ENCODE results near the gene IRS1. TPM values are rescaled to one million over a fixed set of nuclear protein-coding genes. Genes with fewer than 3 reads are reported as not detected.

The IRS1 gene
- polyA plus RNA-seq, 4 donors = 11.4 to 14.8 (median 12.7) TPM

DNA sequence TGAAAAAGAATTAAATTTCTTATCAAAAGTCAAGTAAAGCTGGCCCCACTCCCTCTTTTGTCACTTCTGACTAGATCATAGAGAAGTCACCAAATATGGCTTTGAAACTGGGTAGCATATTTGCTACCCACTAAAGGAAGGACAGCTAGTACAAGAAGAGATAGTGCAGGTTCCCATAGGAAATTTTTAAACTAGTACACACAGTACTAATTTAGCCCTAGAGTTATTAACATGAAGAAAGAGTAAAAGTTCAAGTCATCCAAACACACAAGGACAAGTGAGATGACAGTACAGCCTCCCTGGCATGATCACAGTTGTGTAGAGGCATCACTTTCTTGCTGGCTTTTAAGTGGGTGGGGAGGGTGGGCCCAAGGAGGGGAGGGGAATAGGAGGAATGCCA lies 100.9 kb downstream of the IRS1 start:
- no peak for DNase-seq (ENCODE audit: low read depth in 4 of 4, low spot score in 2 of 4)

DNA sequence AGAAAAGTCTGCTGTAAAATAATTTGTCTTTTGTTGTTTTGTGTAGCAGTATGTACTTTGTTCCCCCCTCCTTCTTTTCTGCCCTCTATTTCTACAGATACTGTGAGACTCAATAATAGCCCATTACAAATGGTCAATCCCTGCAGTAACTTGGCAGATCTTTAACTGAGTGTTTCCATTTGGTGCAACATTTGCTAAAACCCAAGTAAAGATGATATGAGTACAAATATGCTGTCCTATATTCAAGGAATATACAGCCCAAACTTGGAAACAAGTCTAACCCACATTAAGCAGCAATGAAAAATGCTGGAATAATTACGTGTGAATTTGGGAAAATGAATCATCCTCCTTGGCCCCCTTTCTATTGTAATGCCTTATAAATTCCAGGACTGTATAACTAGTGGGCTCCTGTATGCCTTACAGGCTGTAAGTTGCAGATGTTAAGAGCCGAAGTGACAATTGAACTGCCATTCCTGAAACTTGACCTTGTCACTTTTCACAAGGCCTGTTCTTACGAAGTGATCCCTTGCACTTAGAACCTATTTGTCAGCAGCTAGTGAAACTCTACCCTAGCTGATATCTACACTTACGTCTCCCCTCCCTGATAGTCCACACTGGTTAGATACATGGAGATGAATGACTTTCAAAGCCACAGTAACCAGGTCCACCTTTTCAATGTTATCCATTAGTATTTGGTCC lies 104.9 kb downstream of the IRS1 start:
- no peak for DNase-seq (ENCODE audit: low read depth in 4 of 4, low spot score in 2 of 4)

DNA sequence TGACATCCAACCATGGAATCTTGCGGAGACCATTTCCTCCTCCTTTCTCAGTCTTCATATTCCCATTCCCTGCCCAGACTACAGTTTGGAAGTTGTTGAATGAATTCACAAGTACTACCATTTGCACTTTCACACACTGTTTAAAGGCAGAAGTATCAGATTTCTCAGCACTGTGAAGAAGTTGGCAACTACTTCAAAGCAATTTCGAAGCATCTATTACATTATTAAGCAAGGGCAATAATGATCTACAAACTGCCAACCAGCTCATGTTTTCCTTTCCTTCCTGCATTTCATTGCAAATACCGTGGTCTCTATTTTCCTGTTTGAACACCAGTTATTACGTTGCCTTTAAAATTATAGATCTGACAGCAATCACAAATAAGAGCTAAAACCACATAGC lies 105.5 kb downstream of the IRS1 start:
- no peak for DNase-seq (ENCODE audit: low read depth in 4 of 4, low spot score in 2 of 4)

DNA sequence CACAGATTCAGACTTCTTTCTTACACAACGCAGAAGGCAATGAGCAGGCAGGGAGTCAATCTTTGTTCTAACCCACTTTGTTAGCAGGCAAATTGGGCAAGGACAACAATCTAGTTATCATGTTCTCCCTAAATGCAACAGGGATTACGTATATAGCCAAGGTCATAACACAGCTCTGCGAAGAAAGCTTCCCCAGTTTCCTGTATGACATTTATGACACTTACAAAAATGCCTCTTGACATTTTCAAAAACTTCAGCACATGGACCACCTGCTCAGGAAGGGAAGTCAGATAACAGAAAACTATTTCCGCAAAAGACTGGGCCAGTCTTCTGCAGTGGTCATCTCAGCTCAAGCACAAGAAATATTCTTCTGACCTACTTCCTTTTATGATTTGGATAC lies 106.1 kb downstream of the IRS1 start:
- no peak for DNase-seq (ENCODE audit: low read depth in 4 of 4, low spot score in 2 of 4)

DNA sequence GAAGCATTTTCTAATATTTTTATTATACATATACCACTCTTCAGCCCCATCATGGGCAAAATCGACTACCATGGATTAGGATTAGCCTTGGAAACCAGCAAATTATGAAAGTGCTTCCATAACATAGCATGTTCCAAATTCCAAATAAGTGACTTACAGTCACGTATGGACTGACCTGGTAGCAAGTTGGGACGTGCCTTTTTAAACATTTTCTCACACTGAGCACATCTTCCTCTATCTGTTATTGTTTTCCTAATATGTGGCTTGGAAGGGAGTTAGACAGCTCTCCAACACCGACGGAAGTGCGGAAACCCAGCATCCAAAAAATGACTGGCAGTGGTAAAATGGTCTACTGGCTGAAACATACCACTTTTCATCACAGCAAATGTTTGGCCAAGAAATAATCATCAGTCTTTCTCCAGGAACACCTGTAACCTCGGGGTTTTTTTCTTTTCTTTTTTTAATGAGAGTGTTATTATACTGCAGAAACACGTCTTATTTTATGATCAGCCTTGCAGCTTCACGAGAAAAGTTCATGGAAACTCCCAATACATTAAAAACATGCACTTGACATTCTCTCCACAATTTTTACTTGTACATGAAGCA lies 107.0 kb downstream of the IRS1 start:
- no peak for DNase-seq (ENCODE audit: low read depth in 4 of 4, low spot score in 2 of 4)

DNA sequence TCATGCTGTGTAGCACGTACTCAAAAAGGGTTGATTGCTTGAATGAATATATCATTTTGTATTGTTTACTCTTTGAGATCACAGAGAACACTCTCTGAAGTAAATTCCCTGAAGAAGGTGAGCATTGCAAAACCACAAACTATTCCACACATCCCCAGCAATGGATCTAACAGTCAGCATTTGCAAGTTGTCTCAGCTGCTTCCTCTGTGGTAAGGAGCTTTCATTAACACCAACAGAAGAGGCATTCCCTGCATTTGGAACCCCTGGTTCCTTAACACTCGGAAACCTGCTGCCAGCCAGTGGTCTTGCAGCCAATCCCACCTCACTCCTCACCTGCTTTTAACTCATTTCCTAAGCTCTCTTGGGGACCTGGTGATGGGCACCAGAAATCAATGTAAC lies 108.4 kb downstream of the IRS1 start:
- no peak for DNase-seq (ENCODE audit: low read depth in 4 of 4, low spot score in 2 of 4)

DNA sequence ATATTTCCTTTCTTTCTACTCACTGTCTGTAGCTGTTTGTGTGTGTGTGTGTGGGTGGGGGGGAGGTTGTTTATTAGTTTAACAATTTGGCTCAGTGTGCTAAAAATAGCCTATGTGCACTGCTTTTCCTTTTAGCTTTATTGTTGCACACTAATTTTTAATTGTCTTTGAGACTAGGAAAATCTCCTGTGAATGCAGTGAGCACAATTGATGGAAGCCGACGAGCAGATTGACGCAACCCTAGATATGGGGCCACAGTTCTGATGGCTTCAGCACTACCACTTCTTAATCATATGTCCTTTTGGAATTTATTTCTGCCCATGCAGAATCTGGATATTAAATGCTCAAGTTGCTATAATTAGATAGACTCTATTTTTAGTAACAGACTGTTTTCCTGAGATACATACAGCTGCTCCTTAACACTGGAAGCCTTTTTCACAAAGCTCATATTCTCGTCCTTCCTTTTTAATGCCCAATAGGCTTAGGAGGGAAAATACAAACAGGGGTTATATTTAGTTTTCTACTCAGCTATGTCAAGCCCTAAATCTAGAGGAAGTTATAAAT lies 109.1 kb downstream of the IRS1 start:
- DNase-seq (ENCODE audit: low read depth in 4 of 4, low spot score in 2 of 4) = peak; percentile 9 to 64 (median 34)

DNA sequence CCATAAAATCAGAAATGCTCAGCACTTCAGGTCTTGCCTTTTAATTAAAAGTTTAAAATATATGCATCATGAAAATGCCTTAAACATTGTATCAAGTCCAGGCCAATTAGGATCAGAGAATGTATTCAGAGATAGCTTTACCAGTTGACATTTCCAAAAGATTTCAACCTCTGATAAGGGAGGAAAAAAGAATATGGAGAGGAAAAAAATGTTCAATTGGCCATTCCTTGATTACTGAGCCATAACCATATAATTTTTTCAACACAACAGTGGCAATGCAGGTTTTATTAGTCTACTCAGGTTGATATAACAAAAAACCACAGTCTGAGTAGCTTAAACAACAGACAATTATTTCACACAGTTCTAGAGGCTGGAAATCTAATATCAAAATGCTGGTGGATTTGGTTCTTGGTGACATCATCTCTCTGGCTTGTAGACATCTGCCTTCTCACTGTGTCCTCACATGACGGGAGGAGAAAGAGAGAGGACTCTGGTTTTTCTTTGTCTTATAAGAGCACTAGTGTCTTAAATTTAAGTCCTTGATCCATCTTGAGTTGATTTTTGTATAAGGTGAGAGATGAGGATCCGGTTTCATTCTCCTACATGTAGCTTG lies 111.9 kb downstream of the IRS1 start:
- no peak for DNase-seq (ENCODE audit: low read depth in 4 of 4, low spot score in 2 of 4)

DNA sequence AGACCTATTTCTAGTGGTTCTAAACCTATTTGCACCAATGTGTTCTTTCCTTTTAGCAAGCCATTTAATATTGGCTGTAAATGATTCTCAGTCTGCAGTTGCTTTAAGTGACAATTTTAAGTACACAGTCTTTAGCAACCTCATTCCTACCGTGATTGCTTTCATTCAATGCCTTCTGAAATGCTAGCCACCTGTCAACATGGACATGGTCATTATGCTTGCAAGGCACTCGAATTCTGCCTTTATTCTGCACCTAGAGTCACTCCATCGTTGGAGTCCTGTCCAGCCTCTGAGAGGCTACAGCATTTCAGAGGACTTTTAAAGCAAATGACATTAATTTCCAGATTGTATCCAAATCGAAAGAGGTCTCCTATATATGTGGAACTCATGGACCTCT lies 115.1 kb downstream of the IRS1 start:
- DNase-seq (ENCODE audit: low read depth in 4 of 4, low spot score in 2 of 4) = no peak

DNA sequence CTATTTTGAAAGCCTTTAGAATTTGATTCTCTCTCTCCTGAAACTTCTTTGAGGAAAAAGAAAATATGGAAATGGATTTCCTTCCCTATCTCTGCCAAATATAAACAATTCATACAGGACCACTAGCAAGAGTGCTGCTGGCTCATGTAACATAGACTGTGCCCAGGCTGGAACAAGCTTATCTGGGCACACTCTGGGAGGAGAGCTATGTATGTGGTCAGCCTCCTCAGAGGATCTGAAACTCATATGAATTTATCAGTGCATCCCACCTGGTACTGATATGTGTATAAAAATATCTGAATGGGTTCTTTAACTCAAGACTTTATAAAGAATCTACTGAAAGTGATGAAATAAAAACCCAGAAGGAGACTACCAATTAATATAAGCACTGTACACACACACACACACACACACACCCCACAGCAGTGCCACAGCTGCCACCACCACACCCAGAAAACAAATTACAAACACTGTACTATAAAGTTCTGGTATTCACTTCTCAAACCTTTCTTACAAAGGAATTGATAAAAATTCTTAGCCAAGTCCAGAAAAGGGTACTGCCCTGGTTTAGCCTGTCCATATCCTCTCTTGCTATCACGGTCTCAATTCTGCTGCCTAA lies 115.6 kb downstream of the IRS1 start:
- DNase-seq (ENCODE audit: low read depth in 4 of 4, low spot score in 2 of 4) = no peak

DNA sequence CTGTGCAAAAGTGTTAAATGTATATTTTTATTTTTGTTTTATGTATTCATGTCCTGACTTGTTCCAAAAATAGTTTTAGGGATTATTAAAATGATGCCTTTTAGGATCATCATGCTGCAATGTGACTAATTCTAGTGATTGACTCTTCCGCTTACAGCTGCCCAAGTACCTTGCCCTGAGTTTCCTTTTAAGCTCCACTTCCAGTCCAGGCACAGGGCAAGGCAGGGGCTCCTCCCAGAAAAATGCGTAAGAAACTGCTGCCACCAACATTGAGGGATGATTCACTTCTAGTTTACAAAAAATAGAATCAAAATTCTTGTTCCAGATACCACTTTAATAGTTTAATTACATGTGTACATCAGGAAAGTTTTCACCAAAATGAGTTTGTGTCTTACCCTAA lies 116.4 kb downstream of the IRS1 start:
- no peak for DNase-seq (ENCODE audit: low read depth in 4 of 4, low spot score in 2 of 4)

Other genes starting within 250 kb of the IRS1 start
- gene RHBDD1, start 36.2 kb upstream of the IRS1 start, polyA plus RNA-seq (ENCODE audit: insufficient read length in 4 of 4) = 10 to 100 TPM; 26.1 to 30.0 (median 28.2) TPM

Data from left renal cortex interstitium (tissue), 4 donors.